SU-DHL-6 (cell line): ENCODE measurements around the gene ZNF609.

ENCODE experiments used
- CTCF ChIP-seq: fragments of 200-600 bp; sonication (generic); IDR thresholded peaks from one replicate; pipeline ENCODE4 v1.5.1; 2017; ENCODE audit warnings: antibody characterized with exemption, mild to moderate bottlenecking, low read length, moderate library complexity; ENCODE audit not compliant: insufficient read depth, poor library complexity, severe bottlenecking
- EZH2phosphoT487 ChIP-seq: fragments of 200-600 bp; sonication (generic), shearing (Covaris generic); conservative IDR thresholded peaks from 2 replicates; pipeline ENCODE4 v1.6.1; 2018; ENCODE audit warnings: mild to moderate bottlenecking, antibody characterized with exemption, low read length, moderate library complexity, mixed read lengths

- TF ChIP-seq CTCF (no peak), EZH2phosphoT487 (no peak)
These were observed 257.5 kb downstream of the ZNF609 start for GRCh38 chr15:64717735-64718495.
